OCI-LY3 (cell line): ENCODE data around the gene FHL3.

Experiments used
- H2AFZ ChIP-seq: fragments of 200-600, 300-600 bp; shearing (Covaris generic); 2 replicates; pipeline ENCODE4 v1.6.0; 2014; ENCODE audit warnings: antibody characterized with exemption, low read depth, low read length
- H3K27ac ChIP-seq: fragments of 200-600, 300-600 bp; sonication (generic); 2 replicates; pipeline ENCODE4 v1.5.1; 2014; ENCODE audit warnings: mild to moderate bottlenecking, low read length, moderate library complexity, mixed read lengths
- H3K27me3 ChIP-seq: fragments of 200-600, 300-600 bp; sonication (generic); 2 replicates; pipeline ENCODE4 v1.6.1; 2014; ENCODE audit warnings: low read depth, low read length, mixed read lengths
- H3K36me3 ChIP-seq: fragments of 200-600, 300-600 bp; sonication (generic); replicated peaks from 2 replicates; pipeline ENCODE3; 2014; ENCODE audit warnings: low read depth, low read length, mixed read lengths
- H3K4me1 ChIP-seq: fragments of 300-600, 200-600 bp; sonication (generic); 2 replicates; pipeline ENCODE4 v1.6.1; 2014; ENCODE audit warnings: low read length, mixed read lengths
- H3K4me2 ChIP-seq: fragments of 200-600, 300-600 bp; sonication (generic); 2 replicates; pipeline ENCODE4 v1.6.1; 2014; ENCODE audit warnings: low read length, mixed read lengths
- H3K4me3 ChIP-seq: fragments of 300-600, 200-600 bp; sonication (generic); 2 replicates; pipeline ENCODE4 v1.5.1; 2014; ENCODE audit warnings: antibody characterized with exemption, mild to moderate bottlenecking, low read length, moderate library complexity
- H3K79me2 ChIP-seq: fragments of 300-600, 200-600 bp; shearing (Covaris generic); 2 replicates; pipeline ENCODE4 v1.6.1; 2014; ENCODE audit warnings: mild to moderate bottlenecking, low read length, mixed read lengths
- H3K9ac ChIP-seq: fragments of 300-600, 200-600 bp; shearing (Covaris generic); 2 replicates; pipeline ENCODE4 v1.6.0; 2014; ENCODE audit warnings: mild to moderate bottlenecking, low read length, moderate library complexity
- H3K9me3 ChIP-seq: fragments of 200-600, 300-600 bp; shearing (Covaris generic); 2 replicates; pipeline ENCODE4 v1.6.1; 2014; ENCODE audit warnings: low read length, mixed read lengths; ENCODE audit not compliant: insufficient read depth
- H4K20me1 ChIP-seq: fragments of 200-600, 300-600 bp; sonication (generic); 2 replicates; pipeline ENCODE4 v1.6.1; 2016; ENCODE audit warnings: low read length, mixed read lengths; ENCODE audit not compliant: insufficient read depth
- EZH2phosphoT487 ChIP-seq: fragments of 200-600 bp; shearing (Covaris generic); IDR thresholded peaks from 2 replicates; pipeline ENCODE4 v1.6.1; 2018; ENCODE audit warnings: antibody characterized with exemption, mixed run types, low read depth
- TF ChIP-seq, protein P1 (sequence below): fragments of 200-600, 300-600 bp; sonication (generic); IDR thresholded peaks from 2 replicates; pipeline ENCODE4 v1.5.1; 2014; ENCODE audit warnings: antibody characterized with exemption, low read length, low read depth

Gene FHL3

DNA sequence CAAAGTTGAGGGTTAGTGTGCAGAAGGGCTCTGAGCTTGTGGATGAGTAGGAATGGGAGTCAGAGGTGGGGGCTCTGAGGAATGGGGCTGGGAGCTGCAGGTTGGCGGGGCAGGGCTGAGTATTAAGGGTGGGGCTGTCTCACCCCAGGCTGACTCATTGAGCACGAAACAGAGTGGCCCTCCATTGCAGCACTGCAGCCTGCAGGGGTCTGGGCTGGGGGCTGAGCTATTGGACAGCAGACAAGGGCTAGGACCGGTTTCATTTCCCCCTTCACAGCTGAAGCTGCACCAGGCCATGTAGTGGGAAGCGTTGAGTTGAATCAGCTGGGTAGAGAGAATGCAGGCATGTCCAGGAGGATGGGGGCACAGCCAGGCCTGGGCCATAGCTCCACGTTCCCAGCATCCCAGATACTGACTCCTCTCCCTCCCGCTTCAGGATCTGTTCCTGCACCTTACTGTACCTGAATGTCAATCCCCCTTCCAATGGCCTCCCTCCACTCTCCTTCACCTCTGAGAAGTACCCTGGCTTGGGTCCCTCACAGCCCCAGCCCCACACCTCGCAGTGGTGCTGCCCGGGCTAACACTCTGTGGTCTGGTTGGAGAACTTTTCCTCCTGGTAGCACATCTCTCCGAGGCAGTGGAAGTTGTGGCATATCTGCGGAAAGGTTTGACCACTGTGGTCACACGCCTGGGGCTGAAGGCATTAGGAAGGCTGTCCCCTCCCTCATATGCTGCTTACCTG lies 54.1 kb downstream of the FHL3 start:
- Histone ChIP-seq H2AFZ (no peak overlapping the region), H3K27ac (no peak overlapping the region), H3K4me1 (peaks cover 20% of the 10 kb centered on the region), H4K20me1 (no peaks in the 10 kb centered on the region), H3K9me3 (no peaks in the 10 kb centered on the region), H3K27me3 (no peaks in the 10 kb centered on the region), H3K79me2 (no peaks in the 10 kb centered on the region), H3K9ac (no peak overlapping the region), H3K4me3 (no peak overlapping the region), H3K4me2 (no peak overlapping the region), H3K36me3 (no peaks in the 10 kb centered on the region)
- TF ChIP-seq, protein P1, sequence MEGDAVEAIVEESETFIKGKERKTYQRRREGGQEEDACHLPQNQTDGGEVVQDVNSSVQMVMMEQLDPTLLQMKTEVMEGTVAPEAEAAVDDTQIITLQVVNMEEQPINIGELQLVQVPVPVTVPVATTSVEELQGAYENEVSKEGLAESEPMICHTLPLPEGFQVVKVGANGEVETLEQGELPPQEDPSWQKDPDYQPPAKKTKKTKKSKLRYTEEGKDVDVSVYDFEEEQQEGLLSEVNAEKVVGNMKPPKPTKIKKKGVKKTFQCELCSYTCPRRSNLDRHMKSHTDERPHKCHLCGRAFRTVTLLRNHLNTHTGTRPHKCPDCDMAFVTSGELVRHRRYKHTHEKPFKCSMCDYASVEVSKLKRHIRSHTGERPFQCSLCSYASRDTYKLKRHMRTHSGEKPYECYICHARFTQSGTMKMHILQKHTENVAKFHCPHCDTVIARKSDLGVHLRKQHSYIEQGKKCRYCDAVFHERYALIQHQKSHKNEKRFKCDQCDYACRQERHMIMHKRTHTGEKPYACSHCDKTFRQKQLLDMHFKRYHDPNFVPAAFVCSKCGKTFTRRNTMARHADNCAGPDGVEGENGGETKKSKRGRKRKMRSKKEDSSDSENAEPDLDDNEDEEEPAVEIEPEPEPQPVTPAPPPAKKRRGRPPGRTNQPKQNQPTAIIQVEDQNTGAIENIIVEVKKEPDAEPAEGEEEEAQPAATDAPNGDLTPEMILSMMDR: no peak
- no peak for TF ChIP-seq EZH2phosphoT487

DNA sequence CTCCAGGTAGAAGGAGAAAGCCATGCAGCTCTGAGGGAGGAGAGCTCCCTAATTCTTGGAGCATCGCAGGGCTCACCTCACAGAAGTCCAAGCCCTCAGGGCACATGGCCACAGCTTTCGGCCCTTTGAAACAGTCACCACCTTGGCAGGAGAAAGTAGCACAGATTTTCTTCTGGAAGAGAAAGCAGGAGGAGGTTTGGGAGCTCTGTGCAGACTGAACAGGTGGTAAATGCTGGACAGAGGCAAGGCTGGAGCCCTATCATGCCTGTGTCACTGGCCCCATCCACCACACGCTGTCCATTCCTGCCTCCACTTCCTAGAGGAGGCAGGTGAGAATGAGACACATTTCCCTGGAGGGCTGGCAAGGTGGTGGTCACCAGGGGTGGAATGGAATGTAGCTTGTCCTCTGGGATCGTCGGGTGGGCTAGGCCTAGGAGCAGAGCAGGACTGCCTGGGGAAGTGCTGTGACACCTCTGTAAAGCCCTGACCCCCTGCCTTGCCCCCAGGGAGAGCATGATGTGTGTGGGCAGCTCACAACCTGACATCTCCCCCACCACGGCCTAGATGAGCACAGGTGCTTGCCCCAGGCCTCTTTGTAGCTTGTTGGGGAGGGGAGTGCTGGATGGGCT lies 55.7 kb downstream of the FHL3 start:
- Histone ChIP-seq H3K4me2 (no peak overlapping the region), H3K4me3 (no peak overlapping the region), H3K9ac (no peak overlapping the region), H4K20me1 (no peaks in the 10 kb centered on the region), H3K79me2 (no peaks in the 10 kb centered on the region), H3K27me3 (no peaks in the 10 kb centered on the region), H2AFZ (no peak overlapping the region), H3K9me3 (no peaks in the 10 kb centered on the region), H3K27ac (no peak overlapping the region), H3K4me1 (peaks cover 20% of the 10 kb centered on the region), H3K36me3 (no peaks in the 10 kb centered on the region)
- TF ChIP-seq, protein P1: no peak
- TF ChIP-seq EZH2phosphoT487: no peak

DNA sequence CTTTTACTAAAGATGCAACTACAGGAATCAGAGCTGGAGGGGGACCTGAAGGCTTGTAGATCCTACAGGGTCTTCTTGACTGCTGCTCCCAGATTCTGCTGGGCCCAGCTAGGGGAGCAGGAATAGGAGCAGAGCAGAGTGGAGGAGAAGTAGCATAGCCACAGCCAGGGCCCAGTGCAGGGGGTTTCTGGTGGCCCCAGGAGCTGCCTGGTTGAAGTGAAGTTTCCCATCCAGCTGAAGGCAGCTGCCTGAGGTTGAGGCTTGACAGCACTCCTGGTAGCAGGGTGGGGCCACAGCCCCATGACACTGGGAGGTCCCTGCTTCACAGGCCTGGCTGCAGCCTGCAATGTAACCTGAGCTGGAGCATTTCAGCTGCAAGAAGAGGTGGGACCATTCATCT lies 56.5 kb downstream of the FHL3 start:
- H3K4me3 ChIP-seq: no peak overlapping the region
- H2AFZ ChIP-seq: no peak overlapping the region
- H3K36me3 ChIP-seq: no peaks in the 10 kb centered on the region
- H3K9ac ChIP-seq: no peak overlapping the region
- H4K20me1 ChIP-seq: no peaks in the 10 kb centered on the region
- H3K4me2 ChIP-seq: no peak overlapping the region
- H3K27me3 ChIP-seq: no peaks in the 10 kb centered on the region
- H3K4me1 ChIP-seq: peaks cover 20% of the 10 kb centered on the region
- H3K9me3 ChIP-seq: no peaks in the 10 kb centered on the region
- TF ChIP-seq, protein P1: no peak
- TF ChIP-seq EZH2phosphoT487: no peak
- H3K79me2 ChIP-seq: no peaks in the 10 kb centered on the region
- no peak overlapping the region for H3K27ac ChIP-seq

DNA sequence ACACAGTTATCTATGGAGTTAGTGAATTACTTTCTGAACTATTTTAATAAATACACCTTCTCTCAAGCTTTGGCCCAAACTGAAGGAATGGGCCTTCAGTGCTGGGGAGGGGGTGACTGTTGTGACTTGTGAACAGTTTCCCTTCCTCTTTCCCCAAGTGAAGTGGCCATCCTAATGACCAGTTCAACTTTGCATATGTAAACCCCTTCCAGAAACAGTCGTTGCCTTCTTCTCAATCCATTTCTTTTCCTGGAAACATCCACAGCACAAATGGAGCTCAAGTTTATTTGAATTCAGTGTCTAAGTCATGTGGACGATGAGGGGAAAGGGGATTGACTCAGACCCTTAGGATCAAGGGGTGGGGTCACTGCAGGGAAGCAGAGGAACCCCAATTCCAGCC lies 57.1 kb downstream of the FHL3 start:
- H3K4me3 ChIP-seq: no peak overlapping the region
- no peak overlapping the region for H3K9ac ChIP-seq
- H4K20me1 ChIP-seq: no peaks in the 10 kb centered on the region
- no peaks in the 10 kb centered on the region for H3K27me3 ChIP-seq
- peaks cover 20% of the 10 kb centered on the region for H3K4me1 ChIP-seq
- no peaks in the 10 kb centered on the region for H3K9me3 ChIP-seq
- H3K79me2 ChIP-seq: no peaks in the 10 kb centered on the region
- H3K4me2 ChIP-seq: no peak overlapping the region
- H3K36me3 ChIP-seq: no peaks in the 10 kb centered on the region
- H2AFZ ChIP-seq: peak overlapping the region; percentile 58; the same call in 1 of the 2 replicates
- no peak for TF ChIP-seq EZH2phosphoT487
- TF ChIP-seq, protein P1: no peak
- H3K27ac ChIP-seq: no peak overlapping the region
